Astrocyte (in vitro differentiated cells and primary cell): ENCODE results near the gene ZNF554. TPM values are rescaled to one million over a fixed set of nuclear protein-coding genes. Genes with fewer than 3 reads are reported as not detected.

Experiments
- DNase-seq: peaks from one replicate; pipeline ENCODE4 v3.0.0-alpha.2; 2010; ENCODE audit warnings: low read depth
- FAIRE-seq: peaks from 2 replicates; lab custom pipeline; 2011; peaks lifted over from hg19 to GRCh38; lab: Jason Lieb, UNC
- H2AFZ ChIP-seq: 2 replicates; pipeline ENCODE4 v1.6.0; 2012; ENCODE audit warnings: low read depth, low read length, inconsistent platforms
- H3K27ac ChIP-seq: 2 replicates; pipeline ENCODE4 v1.5.1; 2011; ENCODE audit warnings: low read depth, low read length, inconsistent platforms
- H3K27me3 ChIP-seq: 2 replicates; pipeline ENCODE4 v1.6.0; 2011; ENCODE audit warnings: low read length, inconsistent platforms; ENCODE audit not compliant: insufficient read depth
- H3K36me3 ChIP-seq: 2 replicates; pipeline ENCODE4 v1.5.1; 2011; ENCODE audit warnings: low read length, inconsistent platforms; ENCODE audit not compliant: insufficient read depth
- H3K4me1 ChIP-seq: 2 replicates; pipeline ENCODE4 v1.5.1; 2011; ENCODE audit warnings: low read length, inconsistent platforms; ENCODE audit not compliant: insufficient read depth
- H3K4me2 ChIP-seq: 2 replicates; pipeline ENCODE4 v1.6.0; 2012; ENCODE audit warnings: low read length, inconsistent platforms
- H3K4me3 ChIP-seq: 2 replicates; pipeline ENCODE4 v1.5.1; 2011; ENCODE audit warnings: low read depth, mild to moderate bottlenecking, low read length, inconsistent platforms; ENCODE audit not compliant: insufficient read depth
- H3K79me2 ChIP-seq: 2 replicates; pipeline ENCODE4 v1.6.0; 2012; ENCODE audit warnings: mild to moderate bottlenecking, low read length, inconsistent platforms; ENCODE audit not compliant: insufficient read depth
- H3K9ac ChIP-seq: 2 replicates; pipeline ENCODE4 v1.6.0; 2012; ENCODE audit warnings: mild to moderate bottlenecking, low read length, inconsistent platforms
- H3K9me3 ChIP-seq: 2 replicates; pipeline ENCODE4 v1.5.1; 2012; ENCODE audit warnings: low read depth, mild to moderate bottlenecking, low read length, inconsistent platforms; ENCODE audit not compliant: insufficient read depth
- H4K20me1 ChIP-seq: 2 replicates; pipeline ENCODE4 v1.6.0; 2012; ENCODE audit warnings: low read length, inconsistent platforms; ENCODE audit not compliant: insufficient read depth
- H3K27ac Mint-ChIP-seq: one replicate; pipeline ENCODE4 v1.8.0; 2021; ENCODE audit warnings: mild to moderate bottlenecking, mixed read lengths; ENCODE audit not compliant: unreplicated experiment
- H3K27me3 Mint-ChIP-seq: one replicate; pipeline ENCODE4 v1.8.0; 2021; ENCODE audit warnings: low read depth, mixed read lengths; ENCODE audit not compliant: unreplicated experiment
- H3K36me3 Mint-ChIP-seq: one replicate; pipeline ENCODE4 v1.8.0; 2021; ENCODE audit warnings: low read depth, mixed read lengths; ENCODE audit not compliant: unreplicated experiment
- H3K4me1 Mint-ChIP-seq: one replicate; pipeline ENCODE4 v1.8.0; 2021; ENCODE audit warnings: low read depth, mixed read lengths; ENCODE audit not compliant: unreplicated experiment
- H3K4me3 Mint-ChIP-seq: one replicate; pipeline ENCODE4 v1.8.0; 2021; ENCODE audit warnings: mild to moderate bottlenecking, moderate library complexity, mixed read lengths; ENCODE audit not compliant: unreplicated experiment
- H3K9me3 Mint-ChIP-seq: one replicate; pipeline ENCODE4 v1.8.0; 2021; ENCODE audit warnings: mild to moderate bottlenecking, mixed read lengths; ENCODE audit not compliant: unreplicated experiment
- CTCF ChIP-seq: IDR thresholded peaks from 2 replicates; pipeline ENCODE4 v1.5.1; 2011; ENCODE audit warnings: low read depth, mild to moderate bottlenecking, inconsistent platforms, low read length, moderate library complexity; ENCODE audit not compliant: insufficient read depth
- EZH2 ChIP-seq: IDR thresholded peaks from 2 replicates; pipeline ENCODE4 v1.6.1; 2012; ENCODE audit warnings: mild to moderate bottlenecking, low read length, inconsistent platforms; ENCODE audit not compliant: insufficient read depth
- total RNA-seq: library from RNA; stranded (reverse); gene quantifications from 2 replicates; pipeline ENCODE4 v1.2.1, GENCODE V29; 2021

Gene ZNF554
- total RNA-seq, 1 donor from 2014 or later = 3.1 TPM

GRCh38 chr19:2777952-2778683, 41.5 kb upstream of the ZNF554 start:
- Mint-ChIP-seq H3K27ac (peak overlapping the region; percentile 36), H3K9me3 (no peaks in the 10 kb centered on the region), H3K4me3 (no peak overlapping the region), H3K36me3 (peaks cover 7% of the 10 kb centered on the region), H3K4me1 (peaks cover 18% of the 10 kb centered on the region), H3K27me3 (no peaks in the 10 kb centered on the region)
- Histone ChIP-seq H3K4me3 (no peak overlapping the region), H3K79me2 (peaks cover 96% of the 10 kb centered on the region), H3K9ac (no peak overlapping the region), H3K9me3 (no peaks in the 10 kb centered on the region), H2AFZ (no peak overlapping the region), H3K36me3 (peaks cover 3% of the 10 kb centered on the region), H3K4me1 (peaks cover 13% of the 10 kb centered on the region), H3K27ac (no peak overlapping the region), H4K20me1 (peaks cover 89% of the 10 kb centered on the region), H3K27me3 (no peaks in the 10 kb centered on the region), H3K4me2 (no peak overlapping the region)
- FAIRE-seq (no peak), DNase-seq (no peak)
- TF ChIP-seq CTCF (no peak), EZH2 (no peak)

GRCh38 chr19:2779121-2779740, 40.4 kb upstream of the ZNF554 start:
- Histone ChIP-seq H3K36me3 (peaks cover 3% of the 10 kb centered on the region), H3K9ac (peak overlapping the region; percentile 3), H3K4me1 (peaks cover 17% of the 10 kb centered on the region), H3K9me3 (no peaks in the 10 kb centered on the region), H2AFZ (no peak overlapping the region), H3K79me2 (peaks cover 90% of the 10 kb centered on the region), H4K20me1 (peaks cover 84% of the 10 kb centered on the region), H3K27me3 (no peaks in the 10 kb centered on the region), H3K4me2 (no peak overlapping the region), H3K27ac (no peak overlapping the region), H3K4me3 (no peak overlapping the region)
- Mint-ChIP-seq H3K4me3 (no peak overlapping the region), H3K4me1 (peaks cover 23% of the 10 kb centered on the region), H3K27ac (no peak overlapping the region), H3K27me3 (no peaks in the 10 kb centered on the region), H3K9me3 (no peaks in the 10 kb centered on the region), H3K36me3 (peaks cover 5% of the 10 kb centered on the region)
- no peak for TF ChIP-seq CTCF
- DNase-seq (no peak), FAIRE-seq (no peak)

GRCh38 chr19:2780284-2780683, 39.4 kb upstream of the ZNF554 start:
- no peak for DNase-seq
- Mint-ChIP-seq H3K4me3 (no peak overlapping the region), H3K9me3 (no peaks in the 10 kb centered on the region), H3K36me3 (peaks cover 5% of the 10 kb centered on the region), H3K4me1 (peaks cover 19% of the 10 kb centered on the region), H3K27me3 (no peaks in the 10 kb centered on the region), H3K27ac (no peak overlapping the region)
- TF ChIP-seq EZH2 (no peak), CTCF (no peak)
- peaks cover 3% of the 10 kb centered on the region for H3K36me3 ChIP-seq
- no peak overlapping the region for H3K27ac ChIP-seq
- peaks cover 79% of the 10 kb centered on the region for H3K79me2 ChIP-seq
- no peak overlapping the region for H3K4me3 ChIP-seq
- FAIRE-seq = no peak
- H3K9me3 ChIP-seq = no peaks in the 10 kb centered on the region
- no peak overlapping the region for H3K4me2 ChIP-seq
- peaks cover 16% of the 10 kb centered on the region for H3K4me1 ChIP-seq
- no peak overlapping the region for H3K9ac ChIP-seq
- peaks cover 74% of the 10 kb centered on the region for H4K20me1 ChIP-seq
- H3K27me3 ChIP-seq = no peaks in the 10 kb centered on the region
- no peak overlapping the region for H2AFZ ChIP-seq
